Esophagus squamous epithelium (tissue), 5 donors: ENCODE data around the gene FOXN1. TPM values are rescaled to one million over a fixed set of nuclear protein-coding genes. Genes with fewer than 3 reads are reported as not detected.

Source experiments
- DNase-seq: peaks from one replicate; lab custom pipeline; 2025; lab: John Stamatoyannopoulos, UW
- H3K27ac ChIP-seq, 4 donors: fragments of 200-600 bp; sonication (generic); one replicate each; pipeline ENCODE4 v1.5.1; 2016 to 2019; ENCODE audit warnings: mild to moderate bottlenecking in 1 of 4
- H3K27me3 ChIP-seq, 4 donors: fragments of 200-600 bp; sonication (generic); 1 replicate in 3 of 4; 2 replicates in 1 of 4; pipeline versions ENCODE4 v1.5.1 to v1.6.0; 2017 to 2021; ENCODE audit warnings: antibody characterized with exemption in 1 of 4
- H3K36me3 ChIP-seq, 3 donors: fragments of 200-600 bp; sonication (generic); one replicate each; pipeline ENCODE4 v1.5.1; 2016 to 2019
- H3K4me1 ChIP-seq, 3 donors: fragments of 200-600 bp; sonication (generic); one replicate each; pipeline ENCODE4 v1.5.1; 2017 to 2019
- H3K4me3 ChIP-seq, 4 donors: fragments of 200-600 bp; sonication (generic); 1 replicate in 3 of 4; 2 replicates in 1 of 4; pipeline ENCODE4 v1.5.1; 2016 to 2019; ENCODE audit warnings: mild to moderate bottlenecking in 2 of 4, moderate library complexity in 1 of 4
- H3K9me3 ChIP-seq, 3 donors: fragments of 200-600 bp; sonication (generic); one replicate each; pipeline ENCODE4 v1.5.1; 2016 to 2019
- CTCF ChIP-seq, 6 experiments: fragments of 450-650 bp in 4 of 6; fragments of 200-600 bp in 2 of 6; sonication (generic) in 2 of 6; IDR thresholded peaks; one replicate each; pipeline ENCODE4 v1.5.1; 2016 to 2019; ENCODE audit warnings: antibody characterized with exemption in 6 of 6, mild to moderate bottlenecking in 4 of 6, moderate library complexity in 4 of 6
- POLR2A ChIP-seq, 4 donors: fragments of 450-650 bp; IDR thresholded peaks; one replicate each; pipeline ENCODE4 v1.6.1; 2017; ENCODE audit warnings: antibody characterized with exemption in 4 of 4, mild to moderate bottlenecking in 4 of 4, moderate library complexity in 3 of 4
- WGBS, 2 donors: methylation state at CpG; one replicate each; pipeline ENCODE4 v1.1.5; 2018; 5-methylcytosine and 5-hydroxymethylcytosine counted together
- intact Hi-C: fragments of 100-400 bp; cut with DNase I; formaldehyde crosslinking; loops from one replicate; pipeline ENCODE4 v1.15.0; 2022
- total RNA-seq, 4 donors: library from RNA; depleted of rRNA; stranded (reverse); fragments of >200 nt; gene quantifications; one replicate each; pipeline ENCODE4 v1.1.0, GENCODE V29; 2016
- donor health status: DM: yes; HTN: yes; CAD: no.

Gene FOXN1
- total RNA-seq, 4 donors from 2014 or later, result 10.5 to 17.0 (median 14.8) TPM

GRCh38 chr17:28579526-28579925 is 73.4 kb downstream of the FOXN1 start:
- H3K9me3 ChIP-seq, result no peaks in the 10 kb centered on the region
- intact Hi-C loops, result no loop called here
- no peaks in the 10 kb centered on the region for H3K27me3 ChIP-seq
- TF ChIP-seq POLR2A (IDR thresholded peaks at IDR 0.05), result no peak
- no peak for TF ChIP-seq CTCF (IDR thresholded peaks at IDR 0.05)
- peaks cover 7 to 51% (median 8%) of the 10 kb centered on the region in 3 donors for H3K36me3 ChIP-seq
- WGBS, 2 donors, result 74 to 97% methylated on average over 4 of the region's 4 CpGs
- no peak overlapping the region for H3K4me3 ChIP-seq
- no peak for DNase-seq
- H3K4me1 ChIP-seq, result peaks cover 6 to 20% (median 6%) of the 10 kb centered on the region in 3 donors
- no peak overlapping the region for H3K27ac ChIP-seq

GRCh38 chr17:28580959-28581358 is 74.8 kb downstream of the FOXN1 start:
- TF ChIP-seq CTCF (IDR thresholded peaks at IDR 0.05) (no peak), POLR2A (IDR thresholded peaks at IDR 0.05) (no peak)
- no peak overlapping the region for H3K27ac ChIP-seq
- no peak for DNase-seq
- intact Hi-C loops, result no loop called here
- no peak overlapping the region for H3K4me3 ChIP-seq
- WGBS, 2 donors, result 94 to 100% methylated on average over 3 of the region's 3 CpGs
- H3K36me3 ChIP-seq, result peaks cover 8 to 63% (median 10%) of the 10 kb centered on the region in 3 donors
- H3K9me3 ChIP-seq, result no peaks in the 10 kb centered on the region
- no peaks in the 10 kb centered on the region for H3K27me3 ChIP-seq
- peaks cover 6 to 12% (median 6%) of the 10 kb centered on the region in 3 donors for H3K4me1 ChIP-seq

DNA sequence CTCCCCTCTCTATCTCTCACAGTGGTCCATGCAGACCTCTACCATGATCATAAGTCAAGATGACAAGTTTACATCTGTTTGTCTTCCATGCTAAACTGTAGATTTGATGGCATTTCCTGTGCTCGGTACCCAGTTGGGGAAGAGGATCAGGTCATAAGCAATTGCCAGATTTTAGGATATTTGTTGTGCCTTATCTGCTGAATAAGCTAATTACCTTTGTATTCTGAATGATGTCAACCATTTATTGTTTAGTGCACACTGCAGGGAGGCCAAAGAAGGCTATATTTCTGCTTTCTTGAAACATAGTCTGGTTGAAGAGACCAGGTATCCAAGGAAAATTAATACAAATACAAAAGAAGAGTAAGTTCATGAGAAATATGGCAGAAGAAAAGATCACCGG is 76.4 kb downstream of the FOXN1 start:
- Histone ChIP-seq H3K9me3 (no peaks in the 10 kb centered on the region), H3K36me3 (peaks cover 8 to 73% (median 10%) of the 10 kb centered on the region in 3 donors), H3K27me3 (no peaks in the 10 kb centered on the region), H3K4me3 (no peak overlapping the region), H3K4me1 (no peaks in the 10 kb centered on the region), H3K27ac (no peak overlapping the region)
- 94 to 100% methylated on average over 2 of the region's 2 CpGs for WGBS, 2 donors
- DNase-seq, result no peak
- intact Hi-C loops, result no loop called here
- no peak for TF ChIP-seq CTCF (IDR thresholded peaks at IDR 0.05)

DNA sequence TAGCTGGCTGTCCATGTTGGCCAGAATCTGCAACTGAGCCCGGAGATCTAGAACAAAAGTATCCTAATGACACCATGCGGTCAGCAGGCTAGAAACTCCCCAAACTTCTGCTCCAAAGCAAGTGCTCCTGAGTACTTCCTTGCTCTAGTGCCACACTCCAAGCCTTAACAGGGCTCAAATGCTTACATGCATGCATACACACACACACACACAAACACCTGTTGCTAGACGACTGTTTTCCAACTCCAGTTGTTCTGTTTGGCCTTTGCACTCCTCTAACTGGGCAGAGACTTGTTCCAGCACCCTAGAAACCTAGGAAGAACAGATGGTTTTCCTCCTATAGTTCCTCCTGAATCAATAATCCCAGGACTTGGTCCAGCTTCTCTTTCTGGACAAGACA is 78.3 kb downstream of the FOXN1 start:
- TF ChIP-seq CTCF (IDR thresholded peaks at IDR 0.05), result no peak
- TF ChIP-seq POLR2A (IDR thresholded peaks at IDR 0.05), result no peak
- Histone ChIP-seq H3K27ac (no peak overlapping the region), H3K4me1 (no peaks in the 10 kb centered on the region), H3K27me3 (no peaks in the 10 kb centered on the region), H3K9me3 (no peaks in the 10 kb centered on the region), H3K4me3 (no peak overlapping the region), H3K36me3 (peaks cover 8 to 76% (median 10%) of the 10 kb centered on the region in 3 donors)
- no peak for DNase-seq
- WGBS, 2 donors, result 82 to 85% methylated on average over 2 to 3 of the region's 3 CpGs
- intact Hi-C loops, result no loop called here

DNA sequence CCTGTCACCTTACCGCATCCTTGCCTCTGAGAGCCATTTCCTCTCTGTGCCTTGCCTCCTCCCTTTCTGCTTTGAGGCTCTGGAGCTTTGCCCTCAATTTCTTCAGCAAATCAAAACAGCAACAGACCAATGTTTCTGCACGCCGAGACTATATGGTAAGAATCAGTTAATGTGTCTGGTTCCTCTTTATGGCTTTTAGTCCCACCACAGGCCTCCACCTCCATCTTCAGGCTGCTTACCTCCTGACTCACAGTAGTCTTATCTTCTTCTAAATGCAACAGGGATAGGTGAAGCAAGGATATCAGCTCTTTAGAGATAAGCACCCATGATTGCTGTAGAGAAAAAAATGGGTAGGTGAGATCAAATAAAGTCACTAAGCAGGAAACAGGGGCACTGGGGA is 79.7 kb downstream of the FOXN1 start:
- Histone ChIP-seq H3K27me3 (no peaks in the 10 kb centered on the region), H3K4me3 (no peak overlapping the region), H3K4me1 (no peaks in the 10 kb centered on the region), H3K9me3 (no peaks in the 10 kb centered on the region), H3K27ac (no peak overlapping the region), H3K36me3 (peaks cover 8 to 80% (median 10%) of the 10 kb centered on the region in 3 donors)
- TF ChIP-seq CTCF (IDR thresholded peaks at IDR 0.05) (no peak), POLR2A (IDR thresholded peaks at IDR 0.05) (no peak)
- WGBS, 2 donors, result 88 to 92% methylated on average over 3 of the region's 3 CpGs
- intact Hi-C loops, result no loop called here
- DNase-seq, result no peak

Other genes starting within 250 kb of the FOXN1 start
- 10 to 100 TPM in 3 of 4 donors, 1 to 10 TPM in 1; 6.8 to 16.4 (median 13.0) TPM for gene TMEM97, start 187.1 kb upstream of the FOXN1 start, total RNA-seq
- 10 to 100 TPM in 3 of 4 donors, 1 to 10 TPM in 1; 8.5 to 31.5 (median 17.1) TPM for gene IFT20, start 170.9 kb upstream of the FOXN1 start, total RNA-seq
- 10 to 100 TPM; 24.6 to 38.5 (median 30.4) TPM for gene TNFAIP1, start 170.6 kb upstream of the FOXN1 start, total RNA-seq
- 100 to 1,000 TPM in 1 of 4 donors, 10 to 100 TPM in 3; 66.8 to 102 (median 90.9) TPM for gene POLDIP2, start 148.8 kb upstream of the FOXN1 start, total RNA-seq
- gene SEBOX, start 141.1 kb upstream of the FOXN1 start, total RNA-seq, result not detected
- gene VTN, start 136.0 kb upstream of the FOXN1 start, total RNA-seq, result under 1 TPM in 1 of 4 donors, not detected in 3; 0.19 TPM
- gene SARM1, start 134.7 kb upstream of the FOXN1 start, total RNA-seq, result 1 to 10 TPM; 1.1 to 7.2 (median 2.5) TPM
- 1 to 10 TPM in 2 of 4 donors, under 1 TPM in 2; 0.83 to 4.0 (median 1.6) TPM for gene SLC46A1, start 100.1 kb upstream of the FOXN1 start, total RNA-seq
- gene SLC13A2, start 32.7 kb upstream of the FOXN1 start, total RNA-seq, result not detected
- gene UNC119, start 46.3 kb downstream of the FOXN1 start, total RNA-seq, result 10 to 100 TPM; 17.4 to 25.3 (median 21.1) TPM
- 10 to 100 TPM; 31.7 to 66.7 (median 42.5) TPM for gene PIGS, start 65.2 kb downstream of the FOXN1 start, total RNA-seq
- 10 to 100 TPM; 27.0 to 57.0 (median 44.3) TPM for gene ALDOC, start 70.5 kb downstream of the FOXN1 start, total RNA-seq
- gene SPAG5, start 92.7 kb downstream of the FOXN1 start, total RNA-seq, result 10 to 100 TPM; 10.0 to 28.3 (median 16.2) TPM
- gene RSKR, start 107.8 kb downstream of the FOXN1 start, total RNA-seq, result 1 to 10 TPM; 3.1 to 9.9 (median 7.7) TPM
- 10 to 100 TPM; 37.4 to 81.8 (median 75.5) TPM for gene BLTP2, start 138.8 kb downstream of the FOXN1 start, total RNA-seq
- gene SDF2, start 155.6 kb downstream of the FOXN1 start, total RNA-seq, result 10 to 100 TPM; 20.3 to 38.3 (median 34.6) TPM
- gene SUPT6H, start 155.9 kb downstream of the FOXN1 start, total RNA-seq, result 10 to 100 TPM; 26.4 to 59.3 (median 48.8) TPM
- 1 to 10 TPM in 1 of 4 donors, under 1 TPM in 2, not detected in 1; 0.48 to 1.1 (median 0.64) TPM for gene PROCA1, start 205.5 kb downstream of the FOXN1 start, total RNA-seq
- gene RAB34, start 211.5 kb downstream of the FOXN1 start, total RNA-seq, result 10 to 100 TPM; 27.6 to 98.0 (median 65.1) TPM
- gene RPL23A, start 213.6 kb downstream of the FOXN1 start, total RNA-seq, result 100 to 1,000 TPM; 236 to 881 (median 571) TPM
- gene TLCD1, start 219.9 kb downstream of the FOXN1 start, total RNA-seq, result 10 to 100 TPM in 3 of 4 donors, 1 to 10 TPM in 1; 8.8 to 17.0 (median 13.0) TPM
- 1 to 10 TPM; 1.1 to 7.3 (median 2.6) TPM for gene NEK8, start 222.4 kb downstream of the FOXN1 start, total RNA-seq
- gene TRAF4, start 237.7 kb downstream of the FOXN1 start, total RNA-seq, result 10 to 100 TPM; 25.0 to 39.8 (median 33.0) TPM